ENCODE results near the gene CYSTM1. TPM values are rescaled to one million over a fixed set of nuclear protein-coding genes. Genes with fewer than 3 reads are reported as not detected.
A peak's percentile ranks its signal among the peaks of the same experiment; 100 is the strongest.

CYSTM1 gene
- total and polyA plus RNA-seq, 2 of the 8 experiments (the other 6 are each of a cell fraction or from before 2014, with no cell fraction given), result 25.0 to 47.8 TPM

DNA sequence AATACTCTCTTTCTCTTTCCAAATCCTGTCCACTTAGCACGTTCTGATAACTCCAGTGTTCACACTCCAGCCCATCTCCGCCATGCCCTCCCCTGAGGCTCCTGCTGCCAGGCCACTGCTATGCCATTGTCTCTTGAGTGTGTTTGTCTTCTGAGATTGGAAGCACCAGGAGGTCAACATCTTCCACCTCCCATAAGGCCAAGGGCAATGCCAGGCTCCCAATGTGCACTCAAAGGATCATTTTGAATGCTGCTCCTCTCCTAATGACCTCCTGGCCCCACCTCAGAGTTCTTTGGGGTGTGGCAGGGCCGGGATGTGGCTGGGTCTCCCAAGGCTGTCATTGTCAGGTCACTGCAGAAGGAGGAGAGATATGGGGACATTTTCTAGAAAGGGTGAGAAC lies 29.7 kb upstream of the CYSTM1 start:
- Histone ChIP-seq H3K27me3 (replicated peaks in 1 of 4; ENCODE audit: control insufficient read depth in 3 of 4, extremely low read depth in 1 of 4, insufficient read depth in 3 of 4, low read length in 3 of 4) (peaks cover 25 to 50% (median 37%) of the 10 kb centered on the region in 4 experiments), H2AFZ (ENCODE audit: low read length) (no peak overlapping the region), H4K91ac (replicated peaks; ENCODE audit: insufficient read length, low read length) (no peak overlapping the region), H3K79me2 (ENCODE audit: control insufficient read depth in 1 of 2, insufficient read depth in 2 of 2, low read length in 2 of 2) (no peaks in the 10 kb centered on the region), H3K27ac (ENCODE audit: low read depth, low read length) (no peak overlapping the region), H3K56ac (replicated peaks; ENCODE audit: insufficient read length, low read depth, low read length) (no peak overlapping the region), H2BK5ac (ENCODE audit: low read depth, low read length) (no peak overlapping the region), H3K36me3 (ENCODE audit: control insufficient read depth in 2 of 4, insufficient read depth in 4 of 4, low read length in 3 of 4) (no peaks in the 10 kb centered on the region), H2AK5ac (ENCODE audit: low read depth, low read length) (no peak overlapping the region), H3K18ac (ENCODE audit: extremely low read depth, low read length) (no peak overlapping the region), H3K23me2 (ENCODE audit: low read depth, low read length) (peaks cover 5% of the 10 kb centered on the region; the same call in 1 of the 2 replicates), H3K4ac (replicated peaks; ENCODE audit: insufficient read length, low read depth, low read length) (no peak overlapping the region), H4K20me1 (replicated peaks in 1 of 2; ENCODE audit: control insufficient read depth in 1 of 2, insufficient read depth in 2 of 2, low read length in 2 of 2) (peaks cover 0 to 7% of the 10 kb centered on the region in 2 experiments), H2BK15ac (ENCODE audit: low read length) (no peak overlapping the region), H3K9ac (replicated peaks in 1 of 4; ENCODE audit: extremely low read depth in 1 of 4, low read depth in 3 of 4, low read length in 3 of 4) (no peak overlapping the region), H2BK120ac (replicated peaks; ENCODE audit: low read depth, low read length) (no peak overlapping the region), H4K5ac (ENCODE audit: insufficient read length, low read depth, low read length) (no peak overlapping the region), H3K4me3 (ENCODE audit: extremely low read depth in 1 of 4, insufficient read depth in 2 of 4, low read depth in 3 of 4, low read length in 4 of 4) (peak overlapping the region in 2 of 4 experiments; percentile 72 to 82; a peak in 2 of 8 replicates), H3K4me1 (replicated peaks in 1 of 4; ENCODE audit: control insufficient read depth in 3 of 4, insufficient read depth in 4 of 4, low read length in 3 of 4) (peaks cover 0 to 9% (median 0%) of the 10 kb centered on the region in 4 experiments; a peak in 2 of 7 replicates), H4K8ac (ENCODE audit: extremely low read depth, insufficient read depth, low read length) (no peak overlapping the region), H3K9me3 (ENCODE audit: insufficient read depth in 2 of 2, low read depth in 1 of 2, low read length in 1 of 2) (no peaks in the 10 kb centered on the region), H2BK20ac (ENCODE audit: low read length) (no peak overlapping the region), H3K23ac (ENCODE audit: insufficient read length) (no peak overlapping the region), H3K79me1 (ENCODE audit: low read depth, low read length) (no peaks in the 10 kb centered on the region), H3K14ac (ENCODE audit: insufficient read length) (no peak overlapping the region), H3K4me2 (ENCODE audit: insufficient read depth in 1 of 2, low read depth in 2 of 2, low read length in 2 of 2) (peak overlapping the region; percentile 48 to 100; a peak in 3 of 4 replicates), H2BK12ac (ENCODE audit: low read depth, low read length) (no peak overlapping the region)
- DNase-seq (ENCODE audit: low read depth in 1 of 2, low spot score in 2 of 2), result peak in 1 of 2 experiments; percentile 46
- TF ChIP-seq, protein P1, sequence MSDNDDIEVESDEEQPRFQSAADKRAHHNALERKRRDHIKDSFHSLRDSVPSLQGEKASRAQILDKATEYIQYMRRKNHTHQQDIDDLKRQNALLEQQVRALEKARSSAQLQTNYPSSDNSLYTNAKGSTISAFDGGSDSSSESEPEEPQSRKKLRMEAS (IDR thresholded peaks at IDR 0.05), result no peak
- TF ChIP-seq TAF1 (IDR thresholded peaks at IDR 0.05; ENCODE audit: low read depth, low read length), result no peak
- TF ChIP-seq TCF12 (IDR thresholded peaks at IDR 0.05; ENCODE audit: low read depth, low read length), result no peak
- TF ChIP-seq, protein P2, sequence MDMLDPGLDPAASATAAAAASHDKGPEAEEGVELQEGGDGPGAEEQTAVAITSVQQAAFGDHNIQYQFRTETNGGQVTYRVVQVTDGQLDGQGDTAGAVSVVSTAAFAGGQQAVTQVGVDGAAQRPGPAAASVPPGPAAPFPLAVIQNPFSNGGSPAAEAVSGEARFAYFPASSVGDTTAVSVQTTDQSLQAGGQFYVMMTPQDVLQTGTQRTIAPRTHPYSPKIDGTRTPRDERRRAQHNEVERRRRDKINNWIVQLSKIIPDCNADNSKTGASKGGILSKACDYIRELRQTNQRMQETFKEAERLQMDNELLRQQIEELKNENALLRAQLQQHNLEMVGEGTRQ (IDR thresholded peaks at IDR 0.05; ENCODE audit: low read length), result no peak
- no peak for TF ChIP-seq EP300 (IDR thresholded peaks at IDR 0.05; ENCODE audit: borderline replicate concordance in 1 of 2, low read depth in 2 of 2, low read length in 2 of 2)
- no peak for TF ChIP-seq CBX8 (IDR thresholded peaks at IDR 0.05; ENCODE audit: borderline replicate concordance, low read depth, low read length)
- no peak for TF ChIP-seq RFX5 (IDR thresholded peaks at IDR 0.05; ENCODE audit: borderline replicate concordance, low read depth, low read length)
- TF ChIP-seq CHD1 (IDR thresholded peaks at IDR 0.05; ENCODE audit: low read depth, low read length), result no peak
- 79% methylated on average over 3 of the region's 3 CpGs; no CpG with 5 or more reads in 1 of the 2 experiments for WGBS, 2 experiments (ENCODE audit: extremely low coverage in 1 of 2, insufficient coverage in 1 of 2, insufficient read length in 1 of 2, insufficient replicate concordance in 2 of 2, low coverage in 1 of 2, low lambda C conversion rate in 2 of 2, missing lambda C conversion rate in 1 of 2)
- CTCF ChIA-PET (ENCODE audit: partially characterized antibody), result interaction anchor here (0.9 to 9.9 kb wide), 21 partner anchors 10 to 341 kb away, joined by 3 to 118 read pairs (median 6); partner anchors contain the start of gene PURA
- no peak for FAIRE-seq
- POLR2A ChIA-PET (ENCODE audit: partially characterized antibody), result interaction anchor here (1.3 to 4.3 kb wide), 3 partner anchors 9 to 33 kb away, joined by 3 to 19 read pairs (median 4); no protein-coding TSS in a partner anchor

All from H1 (cell line).